ENCODE measurements around the gene GCG. TPM values are rescaled to one million over a fixed set of nuclear protein-coding genes. Genes with fewer than 3 reads are reported as not detected.

The GCG gene
- total RNA-seq, 1 donor from 2014 or later, result not detected

GRCh38 chr2:162155093-162155492 is 3.0 kb upstream of the GCG start:
- H3K36me3 Mint-ChIP-seq (ENCODE audit: low read depth), result no peaks in the 10 kb centered on the region
- no peak for DNase-seq (ENCODE audit: low spot score)
- no peak overlapping the region for H3K4me3 Mint-ChIP-seq (ENCODE audit: unreplicated experiment)

GRCh38 chr2:162153608-162154224 is 1.7 kb upstream of the GCG start:
- H3K4me1 Mint-ChIP-seq (ENCODE audit: low read depth), result peaks cover 4% of the 10 kb centered on the region
- DNase-seq (ENCODE audit: low spot score), result no peak
- H3K4me3 Mint-ChIP-seq (ENCODE audit: unreplicated experiment), result no peak overlapping the region
- no peaks in the 10 kb centered on the region for H3K9me3 Mint-ChIP-seq (ENCODE audit: low read depth)
- H3K27ac Mint-ChIP-seq (ENCODE audit: unreplicated experiment), result no peak overlapping the region
- H3K27me3 Mint-ChIP-seq (ENCODE audit: low read depth), result peaks cover 12% of the 10 kb centered on the region
- peak; percentile 85 for TF ChIP-seq CTCF (IDR thresholded peaks at IDR 0.05)
- no peaks in the 10 kb centered on the region for H3K36me3 Mint-ChIP-seq (ENCODE audit: low read depth)

More at GRCh38 chr2:162155093-162155492, 3.0 kb upstream of the GCG start:
- peaks cover 4% of the 10 kb centered on the region for H3K4me1 Mint-ChIP-seq (ENCODE audit: low read depth)
- no peak overlapping the region for H3K27ac Mint-ChIP-seq (ENCODE audit: unreplicated experiment)
- H3K9me3 Mint-ChIP-seq (ENCODE audit: low read depth), result no peaks in the 10 kb centered on the region
- H3K27me3 Mint-ChIP-seq (ENCODE audit: low read depth), result peaks cover 9% of the 10 kb centered on the region
- peak; percentile 51 for TF ChIP-seq CTCF (IDR thresholded peaks at IDR 0.05)

GRCh38 chr2:162149940-162150339 is 2.1 kb downstream of the GCG start:
- H3K4me1 Mint-ChIP-seq (ENCODE audit: low read depth), result peaks cover 11% of the 10 kb centered on the region
- H3K27me3 Mint-ChIP-seq (ENCODE audit: low read depth), result peaks cover 27% of the 10 kb centered on the region
- no peak overlapping the region for H3K27ac Mint-ChIP-seq (ENCODE audit: unreplicated experiment)
- no peaks in the 10 kb centered on the region for H3K36me3 Mint-ChIP-seq (ENCODE audit: low read depth)
- H3K4me3 Mint-ChIP-seq (ENCODE audit: unreplicated experiment), result no peak overlapping the region
- no peaks in the 10 kb centered on the region for H3K9me3 Mint-ChIP-seq (ENCODE audit: low read depth)
- no peak for TF ChIP-seq CTCF (IDR thresholded peaks at IDR 0.05)
- no peak for DNase-seq (ENCODE audit: low spot score)

DNA sequence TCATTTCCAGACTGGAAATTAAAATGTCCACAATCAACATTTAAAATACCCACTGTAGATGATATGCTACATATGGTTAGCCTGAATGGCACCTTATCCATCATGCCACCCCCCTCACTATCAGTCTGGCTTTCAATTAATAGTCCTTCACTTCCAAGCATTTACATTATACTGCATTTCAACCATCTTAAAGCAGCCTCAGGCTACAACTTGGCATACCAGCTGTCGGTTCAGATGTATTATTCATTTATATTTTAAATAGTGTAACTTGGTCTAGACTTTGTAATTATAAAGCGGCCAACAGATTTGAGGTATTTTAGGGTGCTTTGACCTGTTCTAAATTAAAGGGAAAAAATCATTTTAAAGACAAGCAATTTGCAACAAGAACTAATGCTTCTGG is 2.6 kb downstream of the GCG start:
- no peak for TF ChIP-seq CTCF (IDR thresholded peaks at IDR 0.05)
- H3K27ac Mint-ChIP-seq (ENCODE audit: unreplicated experiment), result no peak overlapping the region
- DNase-seq (ENCODE audit: low spot score), result no peak
- H3K36me3 Mint-ChIP-seq (ENCODE audit: low read depth), result no peaks in the 10 kb centered on the region
- peaks cover 11% of the 10 kb centered on the region for H3K4me1 Mint-ChIP-seq (ENCODE audit: low read depth)
- H3K4me3 Mint-ChIP-seq (ENCODE audit: unreplicated experiment), result no peak overlapping the region
- no peaks in the 10 kb centered on the region for H3K9me3 Mint-ChIP-seq (ENCODE audit: low read depth)
- peaks cover 29% of the 10 kb centered on the region for H3K27me3 Mint-ChIP-seq (ENCODE audit: low read depth)

DNA sequence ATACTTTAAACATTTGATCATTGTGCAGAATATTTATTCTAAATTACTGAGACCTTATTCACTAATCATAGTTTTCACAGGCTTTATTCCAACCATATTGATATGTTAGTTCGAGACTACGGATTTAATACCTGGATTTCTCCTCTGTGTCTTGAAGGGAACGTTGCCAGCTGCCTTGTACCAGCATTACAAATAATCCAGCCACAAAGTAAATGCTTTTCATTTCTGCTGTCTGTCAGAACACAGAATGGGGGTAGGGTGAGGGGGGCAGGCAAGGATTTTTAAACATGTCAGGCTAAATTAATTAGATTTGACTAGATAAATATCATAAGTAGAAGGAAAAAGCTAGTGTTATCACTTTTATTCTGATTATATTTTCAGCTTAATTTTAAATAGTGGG is 3.1 kb downstream of the GCG start:
- Mint-ChIP-seq H3K4me1 (ENCODE audit: low read depth) (peaks cover 11% of the 10 kb centered on the region), H3K4me3 (ENCODE audit: unreplicated experiment) (no peak overlapping the region), H3K36me3 (ENCODE audit: low read depth) (no peaks in the 10 kb centered on the region), H3K27me3 (ENCODE audit: low read depth) (peaks cover 29% of the 10 kb centered on the region), H3K27ac (ENCODE audit: unreplicated experiment) (no peak overlapping the region), H3K9me3 (ENCODE audit: low read depth) (no peaks in the 10 kb centered on the region)
- TF ChIP-seq CTCF (IDR thresholded peaks at IDR 0.05), result no peak
- DNase-seq (ENCODE audit: low spot score), result no peak
